ENCODE results near the gene CHI3L1. TPM values are rescaled to one million over a fixed set of nuclear protein-coding genes. Genes with fewer than 3 reads are reported as not detected.

Gene CHI3L1
- total and polyA plus RNA-seq, 12 donors, result 0.15 to 14.3 (median 2.0) TPM; not detected in 1

GRCh38 chr1:203139976-203140475, 46.5 kb downstream of the CHI3L1 start:
- WGBS, 2 donors, result 85 to 90% methylated on average over 8 of the region's 8 CpGs
- TF ChIP-seq, protein P1, sequence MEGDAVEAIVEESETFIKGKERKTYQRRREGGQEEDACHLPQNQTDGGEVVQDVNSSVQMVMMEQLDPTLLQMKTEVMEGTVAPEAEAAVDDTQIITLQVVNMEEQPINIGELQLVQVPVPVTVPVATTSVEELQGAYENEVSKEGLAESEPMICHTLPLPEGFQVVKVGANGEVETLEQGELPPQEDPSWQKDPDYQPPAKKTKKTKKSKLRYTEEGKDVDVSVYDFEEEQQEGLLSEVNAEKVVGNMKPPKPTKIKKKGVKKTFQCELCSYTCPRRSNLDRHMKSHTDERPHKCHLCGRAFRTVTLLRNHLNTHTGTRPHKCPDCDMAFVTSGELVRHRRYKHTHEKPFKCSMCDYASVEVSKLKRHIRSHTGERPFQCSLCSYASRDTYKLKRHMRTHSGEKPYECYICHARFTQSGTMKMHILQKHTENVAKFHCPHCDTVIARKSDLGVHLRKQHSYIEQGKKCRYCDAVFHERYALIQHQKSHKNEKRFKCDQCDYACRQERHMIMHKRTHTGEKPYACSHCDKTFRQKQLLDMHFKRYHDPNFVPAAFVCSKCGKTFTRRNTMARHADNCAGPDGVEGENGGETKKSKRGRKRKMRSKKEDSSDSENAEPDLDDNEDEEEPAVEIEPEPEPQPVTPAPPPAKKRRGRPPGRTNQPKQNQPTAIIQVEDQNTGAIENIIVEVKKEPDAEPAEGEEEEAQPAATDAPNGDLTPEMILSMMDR (IDR thresholded peaks at IDR 0.05), result no peak
- no peaks in the 10 kb centered on the region for H3K9me3 ChIP-seq
- no peak for DNase-seq
- no peak overlapping the region for H3K27ac ChIP-seq
- H3K4me1 ChIP-seq, result peaks cover 0 to 11% (median 9%) of the 10 kb centered on the region in 9 donors
- intact Hi-C loops (cut with DNase I), result no loop called here
- no peaks in the 10 kb centered on the region for H3K36me3 ChIP-seq
- ATAC-seq, result no peak
- H3K27me3 ChIP-seq, result peaks cover 0 to 16% (median 0%) of the 10 kb centered on the region in 7 donors
- no peak overlapping the region for H3K4me3 ChIP-seq

DNA sequence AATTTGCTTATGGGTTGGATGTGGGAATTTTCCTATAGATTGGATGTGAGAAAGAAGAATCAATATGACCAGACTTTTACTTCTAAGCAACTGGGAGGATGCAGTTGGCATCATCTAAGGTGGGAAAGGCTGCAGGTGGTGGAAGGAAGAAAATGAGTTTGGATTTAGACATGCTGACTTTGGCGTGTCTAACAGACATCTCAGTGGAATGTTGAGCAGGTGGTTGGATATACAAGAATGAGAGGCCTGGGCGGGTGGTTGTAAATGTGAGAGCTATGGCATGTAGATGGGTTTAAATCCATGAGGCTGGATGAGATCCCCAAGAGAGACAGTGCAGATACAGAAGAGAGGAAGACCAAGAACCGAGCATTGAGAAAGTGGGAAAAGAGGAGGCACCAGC, 48.4 kb downstream of the CHI3L1 start:
- no peak overlapping the region for H3K27ac ChIP-seq
- no peak for ATAC-seq
- no peak overlapping the region for H3K4me3 ChIP-seq
- TF ChIP-seq, protein P1 (IDR thresholded peaks at IDR 0.05), result no peak
- WGBS, 2 donors, result 91 to 97% methylated on average over 3 of the region's 3 CpGs
- peaks cover 0 to 15% (median 9%) of the 10 kb centered on the region in 9 donors for H3K4me1 ChIP-seq
- no peaks in the 10 kb centered on the region for H3K9me3 ChIP-seq
- DNase-seq, result no peak
- H3K36me3 ChIP-seq, result no peaks in the 10 kb centered on the region
- intact Hi-C loops (cut with DNase I), result no loop called here
- H3K27me3 ChIP-seq, result peaks cover 0 to 25% (median 0%) of the 10 kb centered on the region in 7 donors

- Histone ChIP-seq H3K9me3 (no peaks in the 10 kb centered on the region), H3K27ac (no peak overlapping the region), H3K27me3 (peaks cover 0 to 25% (median 0%) of the 10 kb centered on the region in 7 donors), H3K36me3 (no peaks in the 10 kb centered on the region), H3K4me3 (no peak overlapping the region), H3K4me1 (peaks cover 0 to 15% (median 9%) of the 10 kb centered on the region in 9 donors)
- ATAC-seq (no peak), DNase-seq (no peak)
- intact Hi-C loops (cut with DNase I), result no loop called here
- TF ChIP-seq, protein P1 (IDR thresholded peaks at IDR 0.05), result no peak
- WGBS, 2 donors, result 90 to 91% methylated on average over 4 of the region's 4 CpGs
Observed at GRCh38 chr1:203137324-203137723, 49.2 kb downstream of the CHI3L1 start.

DNA sequence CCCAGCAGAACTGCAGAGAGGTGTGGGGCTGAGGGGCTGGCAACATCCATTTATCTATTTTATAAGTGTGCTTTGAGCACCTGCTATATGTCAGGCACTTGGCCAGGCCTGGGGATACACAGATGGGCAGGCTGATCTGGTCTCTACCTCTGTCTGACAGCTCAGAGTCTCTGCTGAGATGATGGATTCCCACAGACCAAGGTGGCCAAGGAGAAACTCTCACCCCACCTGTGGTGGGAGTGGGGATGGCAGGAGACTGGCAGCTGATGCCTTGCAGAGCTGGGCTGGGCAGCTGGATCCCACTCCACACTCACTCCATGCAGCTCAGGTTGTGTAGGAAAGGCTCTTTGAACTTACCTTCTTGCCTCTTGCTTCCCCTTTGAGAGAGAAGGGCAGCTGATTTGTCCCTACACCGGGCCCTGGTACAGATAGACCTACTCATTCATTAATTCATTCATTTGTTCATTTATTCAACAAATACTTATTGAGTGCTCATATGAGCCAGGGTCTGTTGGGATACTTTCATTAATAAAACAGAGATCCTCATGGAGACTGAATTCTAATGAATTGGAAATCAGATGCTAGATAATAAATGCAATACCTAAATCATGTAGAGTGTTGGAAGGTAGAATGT, 50.0 kb downstream of the CHI3L1 start:
- intact Hi-C loops (cut with DNase I), result no loop called here
- no peak for DNase-seq
- H3K9me3 ChIP-seq, result no peaks in the 10 kb centered on the region
- no peaks in the 10 kb centered on the region for H3K36me3 ChIP-seq
- no peak overlapping the region for H3K4me3 ChIP-seq
- ATAC-seq, result no peak
- 93 to 95% methylated on average over 1 of the region's 1 CpG for WGBS, 2 donors
- peaks cover 0 to 15% (median 9%) of the 10 kb centered on the region in 9 donors for H3K4me1 ChIP-seq
- no peak overlapping the region for H3K27ac ChIP-seq
- TF ChIP-seq, protein P1 (IDR thresholded peaks at IDR 0.05), result no peak
- peaks cover 0 to 27% (median 0%) of the 10 kb centered on the region in 7 donors for H3K27me3 ChIP-seq
